Measurements from ENCODE around the gene SFMBT1. TPM values are rescaled to one million over a fixed set of nuclear protein-coding genes. Genes with fewer than 3 reads are reported as not detected.

Gene SFMBT1
- total RNA-seq, 4 donors from 2014 or later: 3.3 to 37.9 (median 15.1) TPM

- Histone ChIP-seq H3K9me3 (no peaks in the 10 kb centered on the region), H3K4me1 (no peaks in the 10 kb centered on the region), H3K27ac (no peak overlapping the region), H3K36me3 (no peaks in the 10 kb centered on the region), H3K27me3 (no peaks in the 10 kb centered on the region), H3K4me3 (no peak overlapping the region)
- no peak for TF ChIP-seq CTCF (IDR thresholded peaks at IDR 0.05)
- no peak for DNase-seq
- intact Hi-C loops (cut with DNase I; ENCODE audit: low total_unique reads): no loop called here
Observed at GRCh38 chr3:52962160-52962559, 83.7 kb downstream of the SFMBT1 start.

GRCh38 chr3:52959773-52960172 lies 86.1 kb downstream of the SFMBT1 start:
- intact Hi-C loops (cut with DNase I; ENCODE audit: low total_unique reads): no loop called here
- Histone ChIP-seq H3K27me3 (no peaks in the 10 kb centered on the region), H3K9me3 (no peaks in the 10 kb centered on the region), H3K4me3 (no peak overlapping the region), H3K36me3 (no peaks in the 10 kb centered on the region), H3K4me1 (no peaks in the 10 kb centered on the region), H3K27ac (no peak overlapping the region)
- no peak for DNase-seq
- no peak for TF ChIP-seq CTCF (IDR thresholded peaks at IDR 0.05)
- TF ChIP-seq POLR2A (IDR thresholded peaks at IDR 0.05): no peak

GRCh38 chr3:52939600-52939999 lies 106.3 kb downstream of the SFMBT1 start:
- Histone ChIP-seq H3K27me3 (no peaks in the 10 kb centered on the region), H3K27ac (no peak overlapping the region), H3K4me1 (no peaks in the 10 kb centered on the region), H3K4me3 (no peak overlapping the region), H3K9me3 (no peaks in the 10 kb centered on the region), H3K36me3 (no peaks in the 10 kb centered on the region)
- intact Hi-C loops (cut with DNase I; ENCODE audit: low total_unique reads): no loop called here
- TF ChIP-seq CTCF (IDR thresholded peaks at IDR 0.05) (no peak), POLR2A (IDR thresholded peaks at IDR 0.05) (no peak)
- DNase-seq: no peak

- Histone ChIP-seq H3K36me3 (no peaks in the 10 kb centered on the region), H3K4me1 (no peaks in the 10 kb centered on the region), H3K9me3 (no peaks in the 10 kb centered on the region), H3K4me3 (no peak overlapping the region), H3K27ac (no peak overlapping the region), H3K27me3 (no peaks in the 10 kb centered on the region)
- intact Hi-C loops (cut with DNase I; ENCODE audit: low total_unique reads): no loop called here
- peak; percentile 19 to 28 for DNase-seq
- TF ChIP-seq CTCF (IDR thresholded peaks at IDR 0.05) (peak; percentile 45 to 73 (median 64)), POLR2A (IDR thresholded peaks at IDR 0.05) (no peak)
Observed at GRCh38 chr3:52934630-52935530, 111.0 kb downstream of the SFMBT1 start.

GRCh38 chr3:52931889-52932288 lies 114.0 kb downstream of the SFMBT1 start:
- TF ChIP-seq CTCF (IDR thresholded peaks at IDR 0.05): no peak
- TF ChIP-seq POLR2A (IDR thresholded peaks at IDR 0.05): no peak
- H3K4me1 ChIP-seq: no peaks in the 10 kb centered on the region
- H3K27me3 ChIP-seq: no peaks in the 10 kb centered on the region
- H3K4me3 ChIP-seq: no peak overlapping the region
- H3K9me3 ChIP-seq: no peaks in the 10 kb centered on the region
- no peaks in the 10 kb centered on the region for H3K36me3 ChIP-seq
- no peak overlapping the region for H3K27ac ChIP-seq
- intact Hi-C loops (cut with DNase I; ENCODE audit: low total_unique reads): no loop called here
- no peak for DNase-seq
